ENCODE results near the gene TNFSF10. TPM values are rescaled to one million over a fixed set of nuclear protein-coding genes. Genes with fewer than 3 reads are reported as not detected.

Gene TNFSF10
- polyA plus RNA-seq, 1 donor from 2014 or later: not detected

GRCh38 chr3:172517859-172518466, 5.3 kb downstream of the TNFSF10 start:
- Histone ChIP-seq H3K9me3 (ENCODE audit: low read length) (no peaks in the 10 kb centered on the region), H4K20me1 (ENCODE audit: insufficient read depth) (no peaks in the 10 kb centered on the region), H3K4me3 (ENCODE audit: low read length) (no peak overlapping the region), H3K9me2 (ENCODE audit: insufficient read depth, low read length) (no peaks in the 10 kb centered on the region), H3K36me3 (ENCODE audit: insufficient read depth, low read length) (no peaks in the 10 kb centered on the region), H3K27me3 (ENCODE audit: insufficient read depth, low read depth, low read length) (no peaks in the 10 kb centered on the region), H3F3A (ENCODE audit: insufficient read depth, low read length, poor library complexity, severe bottlenecking) (no peaks in the 10 kb centered on the region), H2AFZ (ENCODE audit: low read depth, low read length) (no peak overlapping the region), H3K27ac (ENCODE audit: low read length) (no peak overlapping the region), H3K9ac (ENCODE audit: low read length) (no peak overlapping the region), H3K79me2 (replicated peaks; ENCODE audit: insufficient read depth, low read length) (no peaks in the 10 kb centered on the region), H3K4me2 (ENCODE audit: low read length) (no peak overlapping the region)
- no peak for TF ChIP-seq TAF1 (IDR thresholded peaks at IDR 0.05; ENCODE audit: low read depth)
- TF ChIP-seq EZH2 (IDR thresholded peaks at IDR 0.05; ENCODE audit: borderline replicate concordance, insufficient read depth, low read length, poor library complexity, severe bottlenecking): no peak
- TF ChIP-seq RAD21 (conservative IDR thresholded peaks at IDR 0.05): no peak
- TF ChIP-seq MXI1 (conservative IDR thresholded peaks at IDR 0.05; ENCODE audit: poor library complexity, severe bottlenecking): no peak
- no peak for TF ChIP-seq REST (IDR thresholded peaks at IDR 0.05; ENCODE audit: borderline replicate concordance)
- no peak for TF ChIP-seq SMC3 (conservative IDR thresholded peaks at IDR 0.05; ENCODE audit: poor library complexity)
- no peak for TF ChIP-seq POLR2AphosphoS5 (IDR thresholded peaks at IDR 0.05)
- TF ChIP-seq EP300 (conservative IDR thresholded peaks at IDR 0.05; ENCODE audit: poor library complexity, severe bottlenecking): no peak
- no peak for TF ChIP-seq CTCF (IDR thresholded peaks at IDR 0.05; ENCODE audit: poor library complexity, severe bottlenecking)

GRCh38 chr3:172516318-172517214, 6.7 kb downstream of the TNFSF10 start:
- TF ChIP-seq RAD21 (conservative IDR thresholded peaks at IDR 0.05): no peak
- no peak for TF ChIP-seq EP300 (conservative IDR thresholded peaks at IDR 0.05; ENCODE audit: poor library complexity, severe bottlenecking)
- no peak for TF ChIP-seq SMC3 (conservative IDR thresholded peaks at IDR 0.05; ENCODE audit: poor library complexity)
- no peak for TF ChIP-seq MXI1 (conservative IDR thresholded peaks at IDR 0.05; ENCODE audit: poor library complexity, severe bottlenecking)
- TF ChIP-seq EZH2 (IDR thresholded peaks at IDR 0.05; ENCODE audit: borderline replicate concordance, insufficient read depth, low read length, poor library complexity, severe bottlenecking): no peak
- no peak for TF ChIP-seq TAF1 (IDR thresholded peaks at IDR 0.05; ENCODE audit: low read depth)
- no peak for TF ChIP-seq REST (IDR thresholded peaks at IDR 0.05; ENCODE audit: borderline replicate concordance)
- no peak for TF ChIP-seq POLR2AphosphoS5 (IDR thresholded peaks at IDR 0.05)
- no peak for TF ChIP-seq CTCF (IDR thresholded peaks at IDR 0.05; ENCODE audit: poor library complexity, severe bottlenecking)
- H3K27ac ChIP-seq (ENCODE audit: low read length): no peak overlapping the region
- H3K9ac ChIP-seq (ENCODE audit: low read length): no peak overlapping the region
- H3F3A ChIP-seq (ENCODE audit: insufficient read depth, low read length, poor library complexity, severe bottlenecking): no peaks in the 10 kb centered on the region
- H3K9me3 ChIP-seq (ENCODE audit: low read length): no peaks in the 10 kb centered on the region
- no peaks in the 10 kb centered on the region for H3K27me3 ChIP-seq (ENCODE audit: insufficient read depth, low read depth, low read length)
- no peaks in the 10 kb centered on the region for H4K20me1 ChIP-seq (ENCODE audit: insufficient read depth)
- H3K79me2 ChIP-seq (replicated peaks; ENCODE audit: insufficient read depth, low read length): no peaks in the 10 kb centered on the region
- no peak overlapping the region for H3K4me2 ChIP-seq (ENCODE audit: low read length)
- H2AFZ ChIP-seq (ENCODE audit: low read depth, low read length): no peak overlapping the region
- no peak overlapping the region for H3K4me3 ChIP-seq (ENCODE audit: low read length)
- no peaks in the 10 kb centered on the region for H3K9me2 ChIP-seq (ENCODE audit: insufficient read depth, low read length)
- H3K36me3 ChIP-seq (ENCODE audit: insufficient read depth, low read length): no peaks in the 10 kb centered on the region

All from neural cell (in vitro differentiated cells).